ENCODE data around the gene CNGB1. TPM values are rescaled to one million over a fixed set of nuclear protein-coding genes. Genes with fewer than 3 reads are reported as not detected.

The CNGB1 gene
- total and polyA plus RNA-seq, 9 donors = 0.11 TPM; not detected in 8

DNA sequence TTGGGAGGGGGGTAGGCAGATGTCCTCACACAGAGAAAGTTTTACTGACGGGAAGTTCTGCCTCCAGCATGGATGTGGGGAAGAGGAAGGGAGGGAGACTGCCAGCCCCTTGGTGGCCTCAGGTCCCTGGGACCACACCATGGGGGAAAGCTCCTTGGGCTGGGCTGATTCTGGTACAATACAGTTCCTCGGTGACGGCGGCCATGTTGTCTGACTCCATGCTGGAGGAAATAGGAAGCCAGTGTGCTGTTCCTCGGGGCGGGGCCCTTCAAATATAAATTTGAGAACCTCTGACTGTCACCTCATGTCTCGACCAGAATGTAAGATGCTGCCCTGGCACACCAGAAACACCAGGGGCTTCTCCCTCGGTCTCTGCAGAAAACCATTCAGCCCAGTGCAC lies 66.8 kb downstream of the CNGB1 start:
- intact Hi-C loops (cut with DNase I) = loop anchor here in 2 of 4 donors (10.0 kb wide), 2 partner anchors 91 to 221 kb away; partner anchors contain the start of gene CFAP20 (in 1 of the 2)
- Histone ChIP-seq H3K4me3 (no peak overlapping the region), H3K27me3 (no peaks in the 10 kb centered on the region), H3K36me3 (no peaks in the 10 kb centered on the region), H3K27ac (no peak overlapping the region), H3K9me3 (no peaks in the 10 kb centered on the region), H3K4me1 (ENCODE audit: insufficient read depth) (no peaks in the 10 kb centered on the region)
- no peak for DNase-seq
- TF ChIP-seq, protein P1, sequence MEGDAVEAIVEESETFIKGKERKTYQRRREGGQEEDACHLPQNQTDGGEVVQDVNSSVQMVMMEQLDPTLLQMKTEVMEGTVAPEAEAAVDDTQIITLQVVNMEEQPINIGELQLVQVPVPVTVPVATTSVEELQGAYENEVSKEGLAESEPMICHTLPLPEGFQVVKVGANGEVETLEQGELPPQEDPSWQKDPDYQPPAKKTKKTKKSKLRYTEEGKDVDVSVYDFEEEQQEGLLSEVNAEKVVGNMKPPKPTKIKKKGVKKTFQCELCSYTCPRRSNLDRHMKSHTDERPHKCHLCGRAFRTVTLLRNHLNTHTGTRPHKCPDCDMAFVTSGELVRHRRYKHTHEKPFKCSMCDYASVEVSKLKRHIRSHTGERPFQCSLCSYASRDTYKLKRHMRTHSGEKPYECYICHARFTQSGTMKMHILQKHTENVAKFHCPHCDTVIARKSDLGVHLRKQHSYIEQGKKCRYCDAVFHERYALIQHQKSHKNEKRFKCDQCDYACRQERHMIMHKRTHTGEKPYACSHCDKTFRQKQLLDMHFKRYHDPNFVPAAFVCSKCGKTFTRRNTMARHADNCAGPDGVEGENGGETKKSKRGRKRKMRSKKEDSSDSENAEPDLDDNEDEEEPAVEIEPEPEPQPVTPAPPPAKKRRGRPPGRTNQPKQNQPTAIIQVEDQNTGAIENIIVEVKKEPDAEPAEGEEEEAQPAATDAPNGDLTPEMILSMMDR (IDR thresholded peaks at IDR 0.05) = no peak
- TF ChIP-seq EP300 (IDR thresholded peaks at IDR 0.05) = no peak
- TF ChIP-seq POLR2A (IDR thresholded peaks at IDR 0.05) = no peak
- WGBS, 3 donors = 61 to 70% (median 62%) methylated on average over 8 of the region's 8 CpGs

DNA sequence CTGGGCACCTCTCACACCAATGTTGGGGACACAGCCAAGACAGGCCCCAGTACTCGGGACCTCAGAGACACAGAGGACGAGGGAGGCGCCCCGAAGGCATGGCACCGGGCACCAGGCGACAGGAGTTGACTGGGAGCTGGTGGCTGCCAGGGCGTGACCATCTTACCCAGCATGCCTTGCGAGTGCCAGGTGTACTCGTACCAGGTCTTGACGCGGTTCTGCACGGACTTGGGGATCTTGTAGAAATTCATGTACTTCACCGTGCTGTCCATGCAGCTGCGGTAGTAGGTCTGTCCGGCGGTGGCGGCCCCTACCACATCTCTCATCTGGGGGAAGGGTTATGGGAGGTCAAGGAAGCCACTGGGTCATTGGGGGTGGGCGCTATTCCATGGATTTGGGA lies 67.3 kb downstream of the CNGB1 start:
- TF ChIP-seq, protein P1 (IDR thresholded peaks at IDR 0.05) = no peak
- no peak for TF ChIP-seq POLR2A (IDR thresholded peaks at IDR 0.05)
- TF ChIP-seq EP300 (IDR thresholded peaks at IDR 0.05) = no peak
- WGBS, 3 donors = 66 to 70% (median 69%) methylated on average over 17 to 18 of the region's 18 CpGs
- Histone ChIP-seq H3K9me3 (no peaks in the 10 kb centered on the region), H3K4me3 (no peak overlapping the region), H3K36me3 (no peaks in the 10 kb centered on the region), H3K4me1 (ENCODE audit: insufficient read depth) (no peaks in the 10 kb centered on the region), H3K27me3 (no peaks in the 10 kb centered on the region), H3K27ac (no peak overlapping the region)
- no peak for DNase-seq
- intact Hi-C loops (cut with DNase I) = loop anchor here in 2 of 4 donors (10.0 kb wide), 2 partner anchors 91 to 221 kb away; partner anchors contain the start of gene CFAP20 (in 1 of the 2)

DNA sequence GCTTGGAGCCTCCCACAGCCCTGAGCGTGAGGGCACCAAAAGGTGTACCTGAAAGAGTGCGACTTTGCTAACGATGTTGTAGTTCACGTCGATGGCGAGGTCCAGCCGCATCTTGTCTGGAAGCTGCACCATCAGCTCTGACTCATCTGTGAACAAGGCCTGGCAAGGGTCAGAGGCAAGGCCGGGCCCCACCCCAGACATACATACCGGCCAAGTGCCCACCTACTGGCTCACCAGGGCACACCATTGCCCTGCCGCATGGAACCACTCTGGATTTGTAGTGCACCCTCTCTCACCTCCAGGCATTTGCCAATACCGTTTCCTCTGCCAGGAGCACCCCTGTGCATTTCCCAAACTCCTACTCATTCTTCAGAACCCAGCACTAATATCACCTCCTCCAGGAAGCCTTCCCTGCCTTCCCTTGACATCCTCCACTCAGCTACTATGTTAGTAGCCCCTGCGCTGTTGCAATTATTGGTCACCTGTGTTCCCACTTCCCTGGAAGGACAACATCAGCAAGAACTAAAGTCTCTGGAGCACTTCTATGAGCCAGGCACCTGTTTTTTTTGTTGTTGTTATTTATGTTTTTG lies 69.4 kb downstream of the CNGB1 start:
- intact Hi-C loops (cut with DNase I) = loop anchor here in 2 of 4 donors (10.0 kb wide), 2 partner anchors 93 to 223 kb away; partner anchors contain the start of gene CFAP20 (in 1 of the 2)

DNA sequence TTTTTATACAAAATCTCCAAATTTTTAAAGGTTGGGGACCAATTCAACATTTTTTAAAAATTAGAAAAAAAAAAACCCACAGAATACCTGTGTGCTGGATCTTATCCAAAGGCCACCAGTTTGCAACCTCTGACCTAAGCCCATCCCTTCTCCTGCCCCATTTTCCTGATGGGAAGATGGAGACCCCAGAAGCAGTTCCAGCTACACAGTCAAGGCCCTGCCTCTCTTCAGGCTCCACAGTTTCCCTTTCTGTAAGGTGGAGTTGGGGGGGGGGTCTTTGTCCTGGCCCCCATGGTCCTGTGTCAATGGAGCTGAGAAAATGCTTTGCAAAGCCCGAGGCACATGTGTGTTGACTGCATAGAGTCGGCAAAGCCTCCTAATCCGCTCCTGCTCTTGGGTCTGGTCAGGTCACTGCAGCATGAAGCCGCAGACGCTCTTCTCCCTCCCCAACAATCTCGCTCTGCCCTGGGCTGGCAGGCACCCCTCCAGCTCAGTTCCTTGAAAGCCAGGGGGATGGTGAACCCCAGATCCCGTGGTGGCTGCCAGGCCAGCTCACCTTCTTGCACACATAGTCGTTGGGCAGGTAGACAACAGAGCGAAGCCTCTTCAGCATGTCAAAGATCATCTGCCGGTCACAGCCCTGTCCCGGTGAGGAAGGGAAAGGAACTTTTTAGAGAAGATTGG lies 70.0 kb downstream of the CNGB1 start:
- 53 to 69% (median 62%) methylated on average over 11 of the region's 11 CpGs for WGBS, 3 donors
- TF ChIP-seq EP300 (IDR thresholded peaks at IDR 0.05) (no peak), POLR2A (IDR thresholded peaks at IDR 0.05) (no peak)
- TF ChIP-seq, protein P1 (IDR thresholded peaks at IDR 0.05) = no peak
- Histone ChIP-seq H3K36me3 (no peaks in the 10 kb centered on the region), H3K9me3 (no peaks in the 10 kb centered on the region), H3K27ac (no peak overlapping the region), H3K4me3 (no peak overlapping the region), H3K27me3 (no peaks in the 10 kb centered on the region), H3K4me1 (ENCODE audit: insufficient read depth) (no peaks in the 10 kb centered on the region)
- DNase-seq = no peak
- intact Hi-C loops (cut with DNase I) = loop anchor here in 2 of 4 donors (10.0 kb wide), 2 partner anchors 94 to 224 kb away; partner anchors contain the start of gene CFAP20 (in 1 of the 2)

More for the DNA sequence above, 69.4 kb downstream of the CNGB1 start:
- H3K27ac ChIP-seq = no peak overlapping the region
- no peak overlapping the region for H3K4me3 ChIP-seq
- WGBS, 3 donors = 66 to 76% (median 75%) methylated on average over 12 of the region's 12 CpGs
- TF ChIP-seq, protein P1 (IDR thresholded peaks at IDR 0.05) = no peak
- no peak for TF ChIP-seq EP300 (IDR thresholded peaks at IDR 0.05)
- no peak for TF ChIP-seq POLR2A (IDR thresholded peaks at IDR 0.05)
- no peaks in the 10 kb centered on the region for H3K4me1 ChIP-seq (ENCODE audit: insufficient read depth)
- H3K27me3 ChIP-seq = no peaks in the 10 kb centered on the region
- no peaks in the 10 kb centered on the region for H3K36me3 ChIP-seq
- no peak for DNase-seq
- no peaks in the 10 kb centered on the region for H3K9me3 ChIP-seq

All from ovary (tissue), 9 donors.